T47D (cell line): ENCODE measurements around the gene RSAD2.
"Not testable (repeated sequence)": the region's sequence is repeated elsewhere in the genome, so short reads cannot be mapped to it uniquely, and the experiment has no call there.

Source experiments
- DNase-seq, 2 experiments: peaks; one replicate each; pipeline versions ENCODE4 v3.0.0 to v3.0.0-alpha.2; 2011 to 2012; ENCODE audit warnings: low read depth in 1 of 2, low spot score in 1 of 2
- JUND ChIP-seq: IDR thresholded peaks from 2 replicates; pipeline ENCODE4 v1.6.1; 2012; ENCODE audit warnings: low read depth
- in situ Hi-C: cut with HindIII; loops from 2 replicates; pipeline ENCODE4 v1.10.0; 2016; ENCODE audit warnings: low sequenced_read_pairs, low pct_unique_long_range_greater_than_20kb

The RSAD2 gene

GRCh38 chr2:6846967-6847681, 30.5 kb upstream of the RSAD2 start:
- in situ Hi-C loops, result no loop called here
- DNase-seq, result no peak
- TF ChIP-seq JUND, result no peak

DNA sequence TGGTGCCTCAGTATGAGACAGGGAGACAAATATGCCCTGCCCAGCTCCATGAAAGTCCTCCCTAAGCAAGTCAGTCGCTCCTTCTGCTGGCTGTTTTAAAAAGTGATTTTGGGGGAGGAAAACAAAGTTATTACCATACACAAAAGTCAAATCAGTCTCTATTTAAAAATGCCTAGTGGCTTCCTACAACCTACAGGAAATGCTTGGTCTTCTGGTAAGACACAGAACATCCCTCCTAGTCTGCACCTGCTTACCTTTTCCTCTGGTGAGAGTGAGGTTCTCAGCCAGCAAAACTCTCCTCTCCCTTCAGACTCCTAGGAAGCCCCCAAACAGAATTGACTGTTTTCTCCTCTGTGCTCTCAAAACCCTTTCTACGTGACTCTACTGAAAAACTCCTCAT, 25.4 kb upstream of the RSAD2 start:
- no peak for TF ChIP-seq JUND
- in situ Hi-C loops, result no loop called here
- no peak for DNase-seq

- in situ Hi-C loops, result no loop called here
- DNase-seq, result no peak
- TF ChIP-seq JUND, result no peak
Observed at GRCh38 chr2:6854416-6854815, 23.2 kb upstream of the RSAD2 start.

GRCh38 chr2:6855860-6856547, 21.6 kb upstream of the RSAD2 start:
- no peak for TF ChIP-seq JUND
- in situ Hi-C loops, result no loop called here
- DNase-seq, result peak in 1 of 2 experiments; percentile 30

- DNase-seq, result no peak
- TF ChIP-seq JUND, result no peak
- in situ Hi-C loops, result no loop called here
Observed at GRCh38 chr2:6856548-6856920, 21.0 kb upstream of the RSAD2 start.

DNA sequence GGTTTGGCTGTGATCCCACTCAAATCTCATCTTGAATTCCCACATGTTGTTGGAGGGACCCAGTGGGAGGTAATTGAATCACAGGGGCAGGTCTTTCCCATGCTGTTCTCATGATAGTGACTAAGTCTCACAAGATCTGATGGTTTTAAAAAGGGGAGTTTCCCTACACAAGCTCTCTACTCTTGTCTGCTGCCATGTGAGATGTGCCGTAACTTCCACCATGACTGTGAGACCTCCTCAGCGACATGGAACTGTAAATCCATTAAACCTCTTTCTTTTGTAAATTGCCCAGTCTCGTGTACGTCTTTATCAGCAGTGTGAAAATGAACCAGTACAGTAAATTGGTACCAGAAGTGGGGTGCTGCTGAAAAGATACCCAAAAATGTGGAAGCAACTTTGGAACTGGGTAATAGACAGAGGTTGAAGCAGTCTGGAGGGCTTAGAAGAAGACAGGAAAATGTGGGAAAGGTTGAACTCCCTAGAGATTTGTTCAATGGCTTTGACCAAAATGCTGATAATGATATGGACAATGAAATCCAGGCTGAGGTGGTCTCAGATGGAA, 19.0 kb upstream of the RSAD2 start:
- in situ Hi-C loops, DNase-seq: not testable (repeated sequence)

DNA sequence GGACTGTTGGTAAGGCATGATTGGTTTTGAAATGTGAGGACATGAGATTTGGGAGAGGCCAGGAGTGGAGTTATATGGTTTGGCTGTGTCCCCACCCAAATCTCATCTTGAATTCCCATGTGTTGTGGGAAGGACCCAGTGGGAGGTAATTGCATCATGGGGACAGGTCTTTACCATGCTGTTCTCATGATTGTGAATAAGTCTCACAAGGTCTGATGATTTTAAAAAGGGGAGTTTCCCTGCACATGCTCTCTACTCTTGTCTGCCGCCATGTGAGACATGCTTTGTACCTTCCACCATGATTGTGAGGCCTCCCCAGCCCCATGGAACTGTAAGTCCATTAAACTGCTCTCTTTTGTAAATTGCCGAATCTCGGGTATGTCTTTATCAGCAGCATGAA, 17.3 kb upstream of the RSAD2 start:
- TF ChIP-seq JUND, result no peak

DNA sequence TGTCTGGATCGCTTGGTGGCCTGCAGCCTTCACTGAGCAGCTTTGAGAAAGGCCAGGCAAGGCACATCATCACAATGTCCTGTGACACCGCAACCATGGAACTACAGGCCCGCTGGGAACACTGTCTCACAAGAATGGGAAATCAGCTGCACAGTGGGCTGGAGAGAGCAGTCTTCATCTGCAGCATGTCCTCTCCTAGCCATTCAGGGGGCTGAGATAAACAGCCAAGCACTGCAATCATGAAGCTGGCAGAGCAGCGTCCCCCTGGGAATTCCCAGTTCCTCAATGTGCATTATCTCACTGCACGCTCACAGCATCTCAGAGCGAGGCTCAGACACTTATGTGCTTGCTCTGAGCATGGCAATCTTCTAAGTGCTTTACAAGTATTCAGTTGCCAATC, 13.8 kb upstream of the RSAD2 start:
- TF ChIP-seq JUND, result no peak
- in situ Hi-C loops, result no loop called here
- DNase-seq, result no peak

More for the DNA sequence above, 17.3 kb upstream of the RSAD2 start:
- DNase-seq, result no peak
- in situ Hi-C loops, result no loop called here

DNA sequence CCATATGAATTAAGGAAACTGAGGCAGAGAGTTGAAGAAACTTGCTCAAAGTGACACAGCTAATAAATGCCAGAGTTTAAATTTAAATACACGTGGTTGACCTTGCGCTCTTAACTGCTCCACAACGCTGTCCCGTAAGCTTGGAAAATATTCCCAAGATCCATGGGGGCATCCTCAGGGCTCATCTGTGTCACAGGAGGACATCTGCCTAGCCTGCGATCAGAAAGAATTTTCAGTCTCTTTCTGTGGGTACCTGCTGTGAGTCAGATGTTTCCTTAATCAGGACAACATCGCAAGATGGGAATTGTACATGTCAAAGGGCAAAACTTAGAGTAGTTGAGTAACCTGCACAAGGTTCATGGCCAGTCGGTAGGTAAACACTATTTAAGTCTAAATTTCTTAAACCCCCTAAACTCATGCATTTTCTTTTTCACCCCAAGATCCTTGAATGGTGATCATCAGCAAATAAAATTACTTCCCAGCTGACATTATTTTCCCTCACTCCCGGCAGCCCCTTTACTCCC, 13.3 kb upstream of the RSAD2 start:
- DNase-seq, result no peak
- in situ Hi-C loops, result no loop called here
- TF ChIP-seq JUND, result no peak

GRCh38 chr2:6864923-6865345, 12.6 kb upstream of the RSAD2 start:
- TF ChIP-seq JUND, result no peak
- DNase-seq, result no peak
- in situ Hi-C loops, result no loop called here

- no peak for TF ChIP-seq JUND
- peak; percentile 21 to 59 for DNase-seq
- in situ Hi-C loops, result no loop called here
Observed at GRCh38 chr2:6865346-6866274, 12.0 kb upstream of the RSAD2 start, which contains the start of gene CMPK2. TSS of gene CMPK2 (minus strand) at chr2:6865907. CDS start at chr2:6865696, 211 bp downstream.

GRCh38 chr2:6866275-6866671, 11.3 kb upstream of the RSAD2 start:
- TF ChIP-seq JUND, result no peak
- in situ Hi-C loops, result no loop called here
- DNase-seq, result peak; percentile 49 to 51
